NOMO-1 treated with dmso at 0.1 percent for 144 hours (cell line): ENCODE results near the gene HSD11B2.

Experiments used
- DNase-seq: peaks from one replicate; lab custom pipeline; 2025; ENCODE audit not compliant: unreplicated experiment; lab: John Stamatoyannopoulos, UW

Gene HSD11B2

DNA sequence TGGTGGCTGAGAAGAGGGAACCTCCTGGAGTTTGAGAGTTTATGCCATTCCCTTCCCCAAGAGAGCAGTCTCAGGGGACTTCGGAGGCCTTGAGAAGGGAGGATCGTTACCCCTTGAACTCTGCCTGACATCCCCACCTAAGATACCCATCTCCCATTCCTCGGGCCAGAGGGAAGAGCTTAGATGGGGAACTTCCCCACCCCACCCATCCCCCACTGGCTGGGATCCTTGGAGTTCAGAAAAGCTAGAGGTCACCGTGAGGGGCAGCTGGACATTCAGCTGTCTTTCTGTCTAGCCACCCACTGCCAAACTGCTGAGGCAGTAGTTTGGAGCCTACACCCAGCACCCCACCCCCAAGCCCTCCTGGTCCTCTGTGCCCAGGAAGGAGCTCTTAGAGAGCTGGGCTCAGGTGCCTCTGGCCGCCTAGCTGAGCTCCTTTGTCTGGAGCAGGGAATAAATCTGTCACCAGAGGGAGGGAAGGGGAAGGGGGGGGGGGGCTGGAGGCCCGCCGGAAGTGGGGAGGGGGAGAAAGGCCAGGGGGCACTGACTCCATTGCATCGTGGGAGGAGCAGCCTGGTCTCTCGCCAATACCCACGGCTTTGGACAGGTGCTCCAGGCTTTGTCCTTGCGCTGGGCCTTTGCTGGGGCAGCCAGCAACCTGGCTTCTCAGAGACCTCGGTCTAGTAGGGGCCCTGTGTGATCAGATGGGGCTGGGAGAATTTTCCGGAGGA is 1.0 kb downstream of the HSD11B2 start:
- DNase-seq = no peak

DNA sequence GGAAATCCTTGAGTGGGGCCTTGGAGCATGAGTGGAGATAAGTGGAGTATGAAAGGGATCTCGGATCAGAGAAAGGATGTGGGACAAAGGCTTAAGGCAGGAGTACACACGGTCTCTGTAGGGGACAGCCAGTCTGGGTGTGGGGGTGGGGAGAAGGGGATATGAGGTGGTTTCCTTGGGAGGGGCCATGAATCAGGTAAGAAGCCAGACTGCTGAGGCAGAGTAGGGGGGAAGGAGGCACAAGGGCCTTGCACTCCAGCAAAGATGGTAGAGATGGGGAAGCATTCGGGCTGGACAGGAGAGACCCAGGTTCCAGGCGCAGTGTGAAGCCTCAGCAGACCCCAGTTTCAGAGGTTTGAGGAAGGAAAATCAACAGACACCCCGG is 1.6 kb downstream of the HSD11B2 start:
- no peak for DNase-seq

DNA sequence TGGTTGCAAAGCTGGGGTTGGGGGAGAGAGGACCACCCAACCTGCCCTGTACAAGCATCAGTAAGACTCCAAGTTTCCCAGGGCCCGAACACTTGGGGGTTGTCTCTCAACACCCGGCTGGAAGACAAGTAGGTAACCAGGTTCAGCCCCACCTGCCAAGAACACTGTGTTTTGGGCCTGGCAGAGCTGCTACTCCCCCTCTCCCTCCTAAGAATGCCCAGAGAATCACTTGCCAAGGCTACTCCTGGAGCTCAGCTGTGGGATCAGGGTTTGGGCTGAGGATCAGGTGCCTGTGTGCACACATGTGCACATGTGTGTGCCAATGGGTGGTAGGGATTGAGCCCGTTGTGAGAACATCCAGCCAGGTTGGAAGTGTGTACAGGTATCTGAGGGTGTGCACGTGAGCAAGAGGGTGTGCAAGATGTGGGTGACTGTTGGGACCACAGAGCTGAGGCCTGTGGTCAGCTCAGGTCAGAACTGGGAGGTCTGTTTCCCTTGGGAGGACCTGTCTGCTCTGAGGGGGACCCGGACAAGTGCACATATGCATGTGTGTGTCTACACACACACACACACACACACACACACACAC is 2.3 kb downstream of the HSD11B2 start:
- no peak for DNase-seq

DNA sequence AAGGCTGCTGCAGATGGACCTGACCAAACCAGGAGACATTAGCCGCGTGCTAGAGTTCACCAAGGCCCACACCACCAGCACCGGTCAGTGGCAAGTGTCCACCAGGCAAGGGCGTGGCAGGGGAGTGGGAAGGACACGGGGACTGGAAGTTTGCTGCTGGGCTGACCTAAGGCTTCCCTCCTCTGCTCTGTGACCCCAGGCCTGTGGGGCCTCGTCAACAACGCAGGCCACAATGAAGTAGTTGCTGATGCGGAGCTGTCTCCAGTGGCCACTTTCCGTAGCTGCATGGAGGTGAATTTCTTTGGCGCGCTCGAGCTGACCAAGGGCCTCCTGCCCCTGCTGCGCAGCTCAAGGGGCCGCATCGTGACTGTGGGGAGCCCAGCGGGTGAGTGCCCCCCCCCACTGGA is 4.8 kb downstream of the HSD11B2 start:
- no peak for DNase-seq

DNA sequence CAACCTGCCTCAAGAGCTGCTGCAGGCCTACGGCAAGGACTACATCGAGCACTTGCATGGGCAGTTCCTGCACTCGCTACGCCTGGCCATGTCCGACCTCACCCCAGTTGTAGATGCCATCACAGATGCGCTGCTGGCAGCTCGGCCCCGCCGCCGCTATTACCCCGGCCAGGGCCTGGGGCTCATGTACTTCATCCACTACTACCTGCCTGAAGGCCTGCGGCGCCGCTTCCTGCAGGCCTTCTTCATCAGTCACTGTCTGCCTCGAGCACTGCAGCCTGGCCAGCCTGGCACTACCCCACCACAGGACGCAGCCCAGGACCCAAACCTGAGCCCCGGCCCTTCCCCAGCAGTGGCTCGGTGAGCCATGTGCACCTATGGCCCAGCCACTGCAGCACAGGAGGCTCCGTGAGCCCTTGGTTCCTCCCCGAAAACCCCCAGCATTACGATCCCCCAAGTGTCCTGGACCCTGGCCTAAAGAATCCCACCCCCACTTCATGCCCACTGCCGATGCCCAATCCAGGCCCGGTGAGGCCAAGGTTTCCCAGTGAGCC is 5.8 kb downstream of the HSD11B2 start:
- no peak for DNase-seq

DNA sequence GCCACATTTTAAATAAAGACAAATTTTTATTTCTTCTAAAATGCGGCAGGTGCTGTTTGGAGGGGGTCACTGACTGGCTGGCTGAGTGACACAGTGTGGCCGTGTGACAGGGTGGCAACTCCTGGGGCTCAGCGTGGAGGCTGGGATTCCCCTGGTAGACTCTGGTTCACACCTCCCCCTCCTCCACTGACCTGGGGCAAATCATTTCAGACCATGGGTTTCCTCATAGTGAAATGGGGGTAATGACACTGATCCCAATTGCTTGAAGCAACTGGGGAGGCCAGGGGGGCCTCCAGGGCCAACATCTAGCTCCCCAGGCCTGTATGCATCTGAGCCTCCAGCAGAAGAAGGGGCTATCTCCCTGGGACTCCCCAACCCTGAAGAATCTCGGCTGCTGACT is 6.6 kb downstream of the HSD11B2 start:
- no peak for DNase-seq

DNA sequence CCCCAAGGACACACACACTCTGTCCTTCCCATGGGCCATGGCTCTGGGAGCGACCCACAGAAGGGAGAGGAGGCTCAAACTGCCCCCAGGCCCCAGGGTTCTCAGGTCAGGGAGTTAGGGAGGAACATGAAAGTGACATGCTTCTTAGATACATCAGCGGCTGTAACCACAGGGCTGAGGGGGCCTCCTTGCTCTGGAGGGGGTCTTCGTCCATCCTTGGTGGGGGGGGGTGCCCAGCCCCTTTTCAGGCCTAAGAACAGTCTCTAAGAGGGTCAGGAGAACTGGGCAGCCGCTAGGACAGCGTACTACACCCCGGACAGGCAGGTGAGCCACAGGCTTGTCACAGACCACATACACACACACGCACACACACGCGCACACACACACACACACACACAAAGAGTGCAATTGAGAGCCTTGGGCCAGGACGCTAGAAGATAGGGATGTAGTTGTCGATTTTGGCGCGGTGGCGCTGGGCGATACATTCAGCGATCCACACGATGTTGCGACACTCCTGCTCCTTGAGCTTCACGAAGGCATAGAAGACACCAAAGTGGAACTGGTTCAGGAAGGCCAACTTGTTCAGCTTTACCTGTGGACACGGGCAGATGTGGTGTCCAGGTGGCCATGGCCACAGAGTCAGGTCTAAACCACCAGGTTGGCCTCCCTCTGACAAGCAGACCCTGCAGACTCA is 7.3 kb downstream of the HSD11B2 start:
- no peak for DNase-seq

DNA sequence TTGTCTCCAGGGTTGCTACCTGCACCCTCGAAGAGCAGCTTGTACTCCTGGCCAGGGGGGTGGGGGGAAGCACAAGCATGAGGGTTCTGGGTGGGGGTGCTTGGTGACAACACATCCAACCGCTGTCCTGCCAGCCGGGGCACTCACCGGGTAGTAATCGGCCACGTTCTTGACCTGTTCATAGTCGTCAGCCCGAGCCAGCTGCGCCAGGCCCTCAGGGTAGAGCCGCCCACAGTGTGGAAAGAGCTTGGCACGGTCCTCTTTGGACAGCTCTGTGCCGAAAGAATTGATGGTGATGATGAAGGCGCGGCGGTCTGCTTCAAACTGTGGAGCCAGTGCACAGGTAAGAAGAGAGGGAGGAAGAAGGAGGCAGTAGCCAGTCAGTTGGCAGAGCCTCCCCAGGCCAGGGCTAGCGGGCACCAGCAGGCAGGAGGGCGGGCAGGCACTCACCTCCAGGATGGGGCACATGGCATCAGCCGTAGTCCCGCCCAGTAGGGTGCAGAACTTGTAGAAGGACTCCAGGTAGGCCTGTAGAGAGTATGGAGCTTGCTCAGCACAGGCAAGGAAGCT is 8.0 kb downstream of the HSD11B2 start:
- no peak for DNase-seq

DNA sequence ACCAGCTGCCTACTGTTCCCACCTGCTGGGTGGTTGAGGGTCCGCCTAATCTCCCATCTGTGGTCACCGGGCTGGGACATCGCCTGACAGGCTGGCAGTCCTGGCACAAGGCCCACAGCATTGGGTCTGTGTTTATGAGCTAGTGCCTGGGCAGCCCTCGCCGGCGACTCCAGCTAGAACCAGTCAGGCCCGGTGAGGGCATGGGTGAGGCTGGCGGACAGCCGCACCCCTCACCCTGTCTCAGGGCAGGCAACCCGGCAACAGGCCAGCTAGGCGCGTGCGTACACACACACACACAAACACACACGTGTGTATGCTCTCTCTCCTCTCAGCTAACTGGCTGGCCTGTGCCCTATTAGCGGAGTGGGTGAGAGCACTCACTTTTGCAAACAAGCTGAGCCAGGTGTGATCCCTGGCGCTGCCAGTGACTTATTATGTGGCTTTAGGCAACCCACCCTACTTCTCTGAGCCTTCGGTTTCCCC is 10.4 kb downstream of the HSD11B2 start:
- DNase-seq = no peak

DNA sequence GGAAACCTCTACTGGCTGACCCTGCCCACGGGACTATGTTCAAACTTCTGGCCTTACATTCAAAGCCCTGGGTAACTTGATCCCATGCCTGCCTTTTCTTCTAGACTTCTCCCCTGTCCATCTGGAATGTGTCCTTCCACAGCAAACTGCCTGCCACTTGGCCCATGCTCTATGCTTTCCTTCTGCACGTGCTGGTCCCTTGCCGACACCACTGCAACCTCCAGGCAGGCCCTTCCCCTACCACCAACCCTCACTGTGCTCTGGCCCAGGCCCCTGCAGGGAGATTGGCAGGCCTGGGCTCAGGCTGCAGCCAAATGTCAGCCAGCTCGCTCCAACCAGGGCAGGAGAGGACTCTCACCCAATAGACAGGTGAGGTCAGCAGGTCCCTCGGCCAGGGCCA is 11.0 kb downstream of the HSD11B2 start:
- no peak for DNase-seq

DNA sequence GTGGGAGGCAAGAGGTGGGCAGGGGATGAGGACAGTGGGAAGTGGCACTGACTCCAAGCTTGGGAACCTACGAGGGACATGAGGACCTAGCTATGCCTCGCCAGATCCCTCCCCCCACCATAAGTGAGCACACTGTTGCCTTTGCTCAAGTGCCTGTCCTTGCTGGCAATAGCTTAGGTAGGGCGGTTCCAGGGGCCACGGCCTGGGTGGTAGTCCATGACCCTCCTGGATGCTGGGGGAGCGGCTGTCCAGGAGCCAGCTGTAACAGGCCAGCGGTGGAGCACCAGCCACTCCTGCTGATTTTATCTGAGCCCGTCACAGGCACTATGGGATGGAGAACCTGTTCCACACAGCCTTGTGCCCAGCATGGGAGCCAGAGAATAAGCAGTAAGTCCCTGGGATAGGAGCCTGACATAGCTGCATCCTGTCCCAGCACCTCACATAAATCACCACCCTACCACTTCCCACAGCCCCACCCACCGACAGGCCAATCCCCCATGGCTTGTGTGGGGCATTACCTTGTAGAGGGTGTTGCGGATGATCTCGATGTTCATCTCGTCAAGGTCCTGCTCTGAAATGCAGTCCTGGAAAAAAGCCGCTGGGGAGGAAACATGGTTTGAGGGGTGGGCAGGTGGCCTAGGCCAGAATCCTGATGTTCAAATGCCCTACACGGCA is 11.8 kb downstream of the HSD11B2 start:
- DNase-seq = no peak

DNA sequence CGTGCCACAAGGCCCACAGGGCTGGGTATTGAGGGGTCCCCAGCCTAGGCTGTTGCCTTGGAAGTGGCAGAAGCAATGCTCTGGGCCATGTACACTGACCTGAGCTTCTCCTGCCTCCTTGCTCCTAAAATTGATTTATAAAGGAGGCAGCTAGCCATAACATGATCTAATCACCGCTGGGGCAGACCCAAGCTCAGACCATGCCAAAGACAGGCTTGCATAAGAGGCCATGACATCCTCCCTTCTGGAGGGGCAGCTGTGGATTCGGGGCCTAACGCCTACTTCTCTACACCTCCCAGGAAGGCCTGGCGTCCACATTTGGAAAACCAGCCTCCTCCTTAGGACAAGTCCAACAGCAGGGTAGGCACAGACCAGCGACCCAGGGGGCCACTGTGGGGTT is 12.3 kb downstream of the HSD11B2 start:
- no peak for DNase-seq

DNA sequence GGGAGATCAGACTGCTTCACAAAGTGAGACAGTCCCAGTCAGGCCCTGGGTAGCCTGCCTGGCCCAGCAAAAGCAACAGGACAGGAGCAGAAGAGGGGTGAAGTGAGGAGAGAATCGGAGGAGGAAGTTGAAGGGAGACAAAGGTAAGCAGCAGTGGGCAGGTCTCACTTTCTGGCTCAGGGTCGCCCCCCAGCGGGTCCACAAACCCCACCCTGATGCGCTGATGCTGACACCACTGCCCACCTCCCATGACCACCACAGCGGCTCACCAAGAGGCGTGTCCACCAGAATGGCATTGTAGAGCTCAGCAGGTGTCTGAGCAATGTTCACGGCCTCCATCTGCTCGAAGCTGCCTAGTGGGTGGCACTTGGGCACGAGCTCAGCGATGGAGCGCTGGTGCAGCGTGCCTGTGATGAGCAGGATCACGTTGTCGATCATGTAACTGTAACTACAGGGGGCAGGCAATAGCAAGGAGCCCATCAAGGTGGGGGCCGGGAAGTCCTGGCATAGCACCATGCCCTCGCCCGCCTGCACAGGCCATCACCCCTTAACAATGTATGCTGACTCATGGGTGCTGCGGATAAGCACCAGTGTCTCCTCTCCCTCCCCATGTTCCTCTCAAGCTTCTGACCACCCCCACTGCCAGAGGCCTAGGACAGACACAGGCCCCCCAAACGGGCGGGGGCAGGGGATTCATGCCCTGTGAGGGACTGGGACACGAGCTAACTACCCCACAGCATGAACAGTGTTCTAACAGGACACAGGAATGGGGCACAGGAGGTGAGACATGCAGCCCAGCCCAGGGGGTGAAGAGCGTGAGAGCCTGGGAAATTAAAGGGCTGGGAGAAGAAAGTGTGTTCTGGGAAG is 13.6 kb downstream of the HSD11B2 start:
- no peak for DNase-seq

DNA sequence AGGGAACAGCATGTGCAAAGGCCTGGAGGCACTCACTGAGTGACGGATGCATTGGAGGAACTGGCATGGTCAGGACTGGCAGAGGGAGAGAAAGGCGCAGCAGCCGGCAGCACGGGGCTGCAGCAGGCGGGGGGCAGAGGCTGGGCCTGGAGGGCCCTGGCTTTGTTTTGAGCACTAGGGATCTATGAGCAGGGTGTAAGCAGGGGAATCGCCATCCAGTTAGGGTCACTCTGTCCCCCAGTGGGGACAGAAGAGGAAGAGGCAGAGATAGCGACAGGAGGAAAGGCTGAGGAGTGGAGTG is 14.2 kb downstream of the HSD11B2 start:
- no peak for DNase-seq

DNA sequence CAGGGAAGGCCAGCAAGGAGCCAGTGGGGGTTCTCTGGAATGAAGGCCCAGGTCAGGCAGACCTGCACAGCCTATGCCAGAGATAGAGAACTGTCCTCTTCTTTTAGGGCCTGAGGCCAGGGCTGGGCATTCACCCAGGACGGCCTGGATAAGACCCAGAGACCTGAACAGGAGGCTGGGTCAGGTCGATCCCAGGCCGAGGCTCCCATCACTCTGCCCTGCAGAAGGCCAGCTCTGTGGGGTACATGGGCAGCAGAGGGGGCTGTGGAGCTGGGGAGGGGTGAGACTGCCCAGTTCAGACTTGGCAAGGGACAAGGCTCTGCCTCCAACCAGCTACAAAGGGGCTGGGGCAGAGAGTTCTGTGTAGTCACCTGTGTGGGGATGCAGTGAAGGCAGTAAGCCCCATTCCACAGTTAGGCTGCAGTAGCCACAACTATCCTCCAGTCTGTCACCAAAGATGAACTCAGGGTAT is 14.6 kb downstream of the HSD11B2 start:
- no peak for DNase-seq

DNA sequence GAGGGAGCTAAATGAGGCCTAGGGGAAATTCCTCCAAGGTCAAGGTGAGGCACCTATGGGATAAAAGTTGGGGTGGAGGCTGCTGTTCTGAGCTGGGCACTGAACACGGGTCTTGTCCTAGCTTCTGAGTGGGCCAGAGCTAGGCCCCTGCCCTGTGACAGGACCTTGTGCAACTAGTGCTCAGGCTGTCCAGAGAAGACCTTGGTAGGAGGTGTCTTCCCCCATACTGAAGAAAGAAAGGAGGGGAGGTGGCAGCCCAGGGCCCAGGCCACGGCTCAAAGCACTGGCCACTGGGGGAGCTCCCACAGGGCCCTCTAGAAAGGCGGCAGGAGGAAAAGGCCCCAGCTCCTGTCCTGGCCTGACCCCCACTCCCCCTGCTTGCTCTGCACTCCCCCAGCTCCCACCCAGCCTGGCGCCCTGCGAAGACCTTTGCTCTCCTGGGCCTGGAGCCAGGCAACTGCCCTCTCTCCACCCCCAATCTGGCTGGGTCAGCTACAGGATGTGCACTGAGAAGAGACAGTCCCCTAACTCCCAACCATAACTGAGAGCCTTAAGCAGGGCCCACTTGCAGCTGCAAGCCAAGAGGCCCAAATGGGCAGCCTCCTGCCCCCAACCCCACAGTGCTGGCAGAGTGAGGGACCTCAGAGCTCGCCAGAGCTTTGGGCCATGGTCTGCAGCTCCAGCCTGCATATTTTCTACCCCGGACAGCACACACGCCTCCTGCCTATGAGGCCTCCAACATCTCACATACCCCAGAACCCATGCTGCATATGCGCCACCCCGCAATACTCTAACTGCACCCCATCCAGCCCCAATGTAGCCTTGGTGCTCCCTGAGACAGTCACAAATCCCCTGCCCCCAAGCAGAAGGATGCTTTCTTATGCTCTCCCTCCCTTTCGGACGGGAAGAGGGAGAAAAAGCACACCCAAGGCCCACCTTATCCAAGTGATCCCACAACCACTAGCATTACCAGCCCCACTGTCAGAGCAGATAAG is 15.3 kb downstream of the HSD11B2 start:
- no peak for DNase-seq

DNA sequence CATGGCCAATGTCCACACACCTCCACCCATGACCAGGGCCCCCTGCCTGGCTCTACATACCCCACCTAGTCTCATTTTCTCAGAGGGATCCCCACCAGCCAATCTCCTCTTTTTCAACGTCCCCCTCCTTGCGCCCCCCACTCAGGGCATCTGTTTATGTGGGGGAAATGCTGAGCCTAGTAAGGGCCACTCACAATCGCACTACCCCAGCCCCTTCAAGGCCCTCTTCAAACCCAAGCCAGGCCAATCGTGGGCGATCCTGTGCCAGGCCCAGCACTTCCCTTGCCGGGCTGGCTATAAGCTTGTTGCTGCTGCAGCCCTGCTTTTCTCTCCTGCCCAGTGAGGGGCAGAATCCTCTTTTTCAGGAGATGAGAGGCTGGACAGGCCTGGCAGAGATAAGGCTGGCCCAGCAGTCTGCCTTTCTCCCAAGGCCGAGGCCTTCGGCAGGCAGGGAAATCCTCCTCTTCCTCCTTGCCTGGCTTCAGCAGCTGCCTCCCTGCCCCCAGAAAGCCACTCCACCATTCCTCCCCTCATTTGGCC is 16.1 kb downstream of the HSD11B2 start:
- no peak for DNase-seq

DNA sequence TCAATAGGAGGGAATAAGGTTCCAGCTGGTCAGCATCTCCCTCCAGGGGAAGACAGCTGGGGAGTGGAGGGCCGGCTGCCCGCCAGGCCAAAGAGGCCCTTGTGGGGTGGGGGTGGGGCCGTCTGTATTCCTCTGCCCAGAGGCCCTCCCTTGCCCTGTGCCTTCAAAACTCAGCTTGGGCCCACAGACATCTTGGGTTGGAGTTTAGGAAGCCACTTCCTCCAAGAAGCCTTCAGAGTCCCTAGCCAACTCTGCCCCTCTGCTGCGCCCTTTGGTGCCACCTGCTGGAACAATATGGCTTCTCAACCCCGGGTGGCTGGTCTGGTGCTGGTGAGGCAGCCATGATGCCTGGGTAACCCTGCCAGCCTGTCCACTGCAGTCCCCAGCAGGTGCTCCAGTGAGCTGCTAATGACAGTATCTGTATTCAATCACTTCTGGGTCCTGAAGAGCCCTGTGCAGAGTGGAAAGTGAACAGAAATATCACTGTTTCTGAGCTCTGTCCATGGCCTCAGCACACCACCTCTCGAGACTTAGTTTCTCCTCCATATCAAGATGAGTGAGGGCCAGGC is 16.7 kb downstream of the HSD11B2 start:
- peak; percentile 38 for DNase-seq
